Measurements from ENCODE around the gene LZTS2.

LZTS2 gene

DNA sequence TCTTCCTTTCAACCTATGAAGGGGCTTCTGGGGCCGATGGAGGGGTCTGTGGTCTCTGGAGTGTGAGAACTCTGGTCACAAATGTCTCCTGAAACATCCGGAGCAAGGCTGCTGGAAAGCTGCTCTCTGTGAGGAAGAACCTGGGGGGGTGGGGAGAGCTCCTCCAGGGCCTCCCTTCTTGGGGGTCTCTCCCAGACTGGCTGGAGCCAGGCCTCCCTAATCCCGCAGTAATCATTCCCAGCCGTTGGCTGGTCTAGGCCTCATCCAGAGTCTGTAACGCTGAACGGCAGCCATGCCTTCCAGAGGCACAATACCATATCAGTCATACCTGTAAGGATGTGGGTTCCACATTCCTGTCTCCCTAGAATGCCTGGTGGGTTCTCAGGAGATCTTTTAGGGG, 4.4 kb upstream of the LZTS2 start:
- H3K4me3 ChIP-seq (ENCODE audit: low read length), result no peak overlapping the region
- no peaks in the 10 kb centered on the region for H3K36me3 ChIP-seq (ENCODE audit: control insufficient read depth, insufficient read depth, low read length)
- H3K9me3 ChIP-seq (ENCODE audit: control insufficient read depth, low read length), result no peaks in the 10 kb centered on the region
- peaks cover 25% of the 10 kb centered on the region for H3K4me1 ChIP-seq (ENCODE audit: control insufficient read depth, insufficient read depth, low read length)
- no peak overlapping the region for H3K9ac ChIP-seq (ENCODE audit: low read length)
- no peaks in the 10 kb centered on the region for H3K27me3 ChIP-seq (ENCODE audit: control insufficient read depth, insufficient read depth, low read length)

DNA sequence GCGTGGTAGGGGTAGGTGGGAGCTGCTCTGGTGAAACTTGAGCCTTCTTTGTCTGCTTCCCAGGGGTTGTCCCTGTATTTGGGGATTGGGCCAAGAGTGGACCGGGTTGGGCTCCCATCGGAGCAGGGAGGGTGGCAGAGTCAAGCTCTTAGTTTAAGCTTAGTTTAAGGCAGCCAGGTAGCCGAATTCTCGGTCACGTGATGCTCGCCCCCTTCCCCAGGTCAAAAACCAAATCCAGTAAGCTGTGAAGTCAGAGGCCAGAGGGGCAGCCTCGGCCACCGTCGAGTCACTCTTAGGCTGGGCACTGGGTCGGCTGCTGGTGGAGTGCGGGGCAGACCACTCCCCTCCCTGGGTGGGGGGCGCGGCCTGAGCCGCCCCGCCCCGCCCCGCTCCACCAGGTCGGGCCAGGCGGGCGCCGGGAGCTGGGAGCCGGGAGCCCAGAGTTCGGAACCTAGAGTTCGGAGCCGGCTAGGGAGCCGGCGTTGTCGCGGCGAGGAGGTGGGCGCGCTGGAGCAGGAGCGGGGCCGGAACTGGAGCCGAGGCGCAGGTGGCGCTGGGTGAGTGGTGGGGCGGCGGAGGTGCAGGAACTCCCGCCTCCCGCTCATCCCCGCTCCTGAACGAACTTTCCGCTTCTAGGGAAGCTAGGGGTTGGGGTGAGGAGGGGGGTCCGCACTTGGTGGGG, 2.8 kb upstream of the LZTS2 start:
- peak overlapping the region; percentile 56 for H3K4me3 ChIP-seq (ENCODE audit: low read length)
- H3K9me3 ChIP-seq (ENCODE audit: control insufficient read depth, low read length), result no peaks in the 10 kb centered on the region
- peaks cover 37% of the 10 kb centered on the region for H3K4me1 ChIP-seq (ENCODE audit: control insufficient read depth, insufficient read depth, low read length)
- H3K9ac ChIP-seq (ENCODE audit: low read length), result peak overlapping the region; percentile 87
- no peaks in the 10 kb centered on the region for H3K36me3 ChIP-seq (ENCODE audit: control insufficient read depth, insufficient read depth, low read length)
- no peaks in the 10 kb centered on the region for H3K27me3 ChIP-seq (ENCODE audit: control insufficient read depth, insufficient read depth, low read length)

DNA sequence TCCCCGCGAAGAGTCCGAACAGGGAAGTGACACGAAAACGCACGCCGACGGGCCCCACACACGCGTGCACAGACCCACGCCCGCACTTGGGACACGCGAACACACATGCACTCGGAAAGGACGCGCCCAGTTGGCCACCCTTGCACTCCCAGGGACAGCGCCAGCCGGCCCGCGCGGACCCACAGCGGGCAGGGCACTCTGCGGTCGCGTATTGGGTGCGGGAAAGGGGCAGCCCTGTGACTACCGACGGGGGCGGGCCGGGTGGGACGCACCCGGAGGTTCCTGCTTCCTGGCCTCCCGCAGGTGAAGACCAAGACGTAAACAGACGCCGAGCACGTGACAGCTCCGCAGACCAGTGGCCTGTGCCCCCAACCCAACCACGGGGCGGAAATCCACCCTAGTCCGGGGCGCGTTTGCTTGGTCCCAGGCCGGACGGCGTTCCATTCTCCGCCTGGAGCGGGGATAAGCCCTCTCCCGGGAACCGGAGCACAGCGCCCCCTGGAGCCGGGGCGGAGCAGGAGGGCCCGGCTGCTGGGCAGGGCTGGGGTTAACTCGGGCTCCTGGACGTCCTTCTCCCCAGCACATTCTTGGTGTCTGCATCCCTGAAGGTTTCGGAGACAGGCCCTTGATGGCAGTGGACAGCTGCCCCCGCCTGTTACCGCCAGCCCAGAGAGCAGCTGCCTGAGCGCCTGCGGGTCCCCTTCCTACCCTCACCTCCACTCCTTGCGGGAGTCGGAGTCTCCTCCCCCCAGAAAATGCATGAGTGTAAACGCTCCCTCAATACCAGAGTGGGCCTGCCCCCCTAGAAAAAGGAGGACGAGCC, 2.0 kb upstream of the LZTS2 start:
- no peaks in the 10 kb centered on the region for H3K27me3 ChIP-seq (ENCODE audit: control insufficient read depth, insufficient read depth, low read length)
- peak overlapping the region; percentile 56 for H3K4me3 ChIP-seq (ENCODE audit: low read length)
- H3K36me3 ChIP-seq (ENCODE audit: control insufficient read depth, insufficient read depth, low read length), result no peaks in the 10 kb centered on the region
- peak overlapping the region; percentile 87 for H3K9ac ChIP-seq (ENCODE audit: low read length)
- no peaks in the 10 kb centered on the region for H3K9me3 ChIP-seq (ENCODE audit: control insufficient read depth, low read length)
- peaks cover 45% of the 10 kb centered on the region for H3K4me1 ChIP-seq (ENCODE audit: control insufficient read depth, insufficient read depth, low read length)

DNA sequence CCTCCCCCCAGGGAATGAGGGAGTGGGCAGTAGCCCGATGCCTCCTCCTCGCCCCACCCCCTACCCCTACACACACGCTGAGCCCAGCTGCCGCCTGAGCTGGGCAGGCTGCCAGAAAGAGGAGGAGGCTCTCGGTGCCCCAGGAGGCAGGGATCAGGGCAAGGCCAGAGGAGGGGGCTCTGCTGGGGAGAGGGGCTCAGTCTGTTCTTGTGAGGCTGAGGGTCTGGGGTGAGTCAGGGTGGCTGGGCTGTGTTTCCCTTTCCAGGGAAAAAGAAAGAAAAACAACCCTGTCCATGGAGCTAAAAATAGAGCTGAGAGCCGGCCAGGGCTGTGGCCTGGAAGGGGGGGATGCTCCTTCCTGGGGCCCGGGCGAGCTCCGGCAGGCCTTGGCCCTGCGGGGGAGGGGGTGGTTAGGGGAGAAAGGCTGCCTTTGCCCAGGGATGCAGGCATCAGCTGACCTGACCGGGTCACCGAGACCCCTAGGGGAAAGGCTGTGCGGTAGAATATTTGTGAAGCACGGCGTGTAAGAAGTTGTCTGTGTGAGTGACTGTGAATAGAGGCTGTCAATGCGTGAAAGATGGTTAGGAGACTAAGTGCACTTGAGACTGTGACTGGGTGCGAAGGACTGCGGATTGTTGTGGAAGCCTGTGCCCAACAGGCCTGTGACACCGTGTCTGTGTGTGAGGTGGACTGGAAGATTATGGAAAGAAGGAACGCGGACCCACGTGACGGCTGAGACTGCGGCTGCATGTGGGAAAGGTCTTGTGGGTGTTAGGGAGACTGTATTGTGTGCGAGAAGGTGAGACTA, 1.2 kb upstream of the LZTS2 start:
- peaks cover 45% of the 10 kb centered on the region for H3K4me1 ChIP-seq (ENCODE audit: control insufficient read depth, insufficient read depth, low read length)
- no peaks in the 10 kb centered on the region for H3K27me3 ChIP-seq (ENCODE audit: control insufficient read depth, insufficient read depth, low read length)
- peak overlapping the region; percentile 56 for H3K4me3 ChIP-seq (ENCODE audit: low read length)
- no peaks in the 10 kb centered on the region for H3K9me3 ChIP-seq (ENCODE audit: control insufficient read depth, low read length)
- no peaks in the 10 kb centered on the region for H3K36me3 ChIP-seq (ENCODE audit: control insufficient read depth, insufficient read depth, low read length)
- peak overlapping the region; percentile 87 for H3K9ac ChIP-seq (ENCODE audit: low read length)

DNA sequence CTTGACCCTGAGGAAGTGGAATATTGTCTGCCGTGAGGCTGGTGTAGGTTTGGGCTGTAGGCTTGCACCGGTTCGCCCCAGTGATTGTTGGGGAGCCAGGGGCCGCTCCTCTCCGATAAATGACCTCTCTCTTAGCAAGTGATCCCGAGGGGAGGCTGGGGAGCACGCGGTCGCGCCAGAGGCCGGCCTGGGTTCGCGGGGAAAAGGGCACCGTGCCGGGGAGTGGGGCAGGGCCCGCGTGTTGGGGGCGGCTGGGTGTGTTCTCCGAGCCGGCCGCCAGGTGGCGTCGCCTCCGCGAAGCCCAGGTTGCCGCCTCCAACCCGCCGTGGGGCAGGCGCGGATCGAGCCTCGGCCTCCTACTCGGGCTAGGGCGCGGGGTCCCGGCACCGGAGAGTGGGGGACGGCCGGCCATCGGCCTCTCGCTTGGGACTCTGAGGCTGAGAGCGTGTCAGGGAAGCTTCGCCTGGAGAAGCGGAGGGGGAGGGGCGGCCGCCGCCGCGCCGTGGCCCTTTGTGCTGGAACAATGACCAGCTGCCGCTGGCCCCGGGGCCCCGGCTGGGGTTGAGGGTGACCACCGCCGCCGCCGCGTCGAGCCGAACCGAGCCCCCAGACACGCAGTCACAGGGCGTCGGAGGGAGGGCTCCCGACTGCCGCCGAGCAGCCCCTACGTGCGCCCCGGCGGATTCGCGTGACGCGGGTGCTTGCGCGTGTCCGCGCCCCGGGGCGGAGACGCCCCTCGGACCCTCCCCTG, 442 bp upstream of the LZTS2 start:
- Histone ChIP-seq H3K4me1 (ENCODE audit: control insufficient read depth, insufficient read depth, low read length) (peaks cover 45% of the 10 kb centered on the region), H3K4me3 (ENCODE audit: low read length) (peak overlapping the region; percentile 56), H3K27me3 (ENCODE audit: control insufficient read depth, insufficient read depth, low read length) (no peaks in the 10 kb centered on the region), H3K9me3 (ENCODE audit: control insufficient read depth, low read length) (no peaks in the 10 kb centered on the region), H3K9ac (ENCODE audit: low read length) (peak overlapping the region; percentile 87), H3K36me3 (ENCODE audit: control insufficient read depth, insufficient read depth, low read length) (no peaks in the 10 kb centered on the region)

DNA sequence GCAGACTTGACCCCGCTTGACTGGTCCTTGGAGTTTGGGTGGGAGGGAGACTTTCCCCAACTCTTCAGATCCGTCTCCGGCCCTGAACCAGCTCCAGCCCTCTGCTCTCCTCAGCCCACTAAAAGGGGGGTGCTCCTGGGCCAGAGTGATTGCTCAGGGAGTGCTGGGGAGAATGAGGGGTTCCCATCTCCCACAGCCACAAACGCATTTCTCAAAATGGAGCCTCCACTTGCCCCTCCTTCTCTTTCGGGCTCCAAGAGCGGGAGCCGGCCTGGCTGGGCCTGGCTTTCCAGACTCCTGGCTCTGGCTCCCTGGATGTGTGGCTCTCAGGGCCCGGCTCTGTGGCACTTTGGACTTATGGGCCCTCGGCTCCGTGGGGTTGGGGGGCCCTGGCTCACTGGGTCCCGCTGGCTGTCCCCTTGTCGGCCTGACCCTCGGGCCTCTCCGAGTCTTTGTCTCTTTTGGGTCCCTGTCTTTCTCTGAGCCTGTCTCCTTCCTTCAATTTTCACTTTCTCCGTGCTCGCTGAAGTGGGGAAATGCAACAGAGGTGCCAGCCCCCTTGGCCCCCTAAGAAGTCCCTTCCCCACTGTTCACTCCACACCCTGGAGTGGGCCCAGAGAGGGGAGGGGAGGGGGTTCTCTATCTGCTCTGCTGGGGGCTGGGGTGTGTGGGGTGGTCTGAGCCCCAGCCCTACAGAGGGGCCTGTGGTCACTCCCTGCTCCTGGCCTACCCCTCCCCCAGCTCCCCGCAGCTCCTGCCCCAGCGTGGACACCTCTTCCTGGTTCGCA, 713 bp downstream of the LZTS2 start:
- Histone ChIP-seq H3K36me3 (ENCODE audit: control insufficient read depth, insufficient read depth, low read length) (no peaks in the 10 kb centered on the region), H3K9ac (ENCODE audit: low read length) (peak overlapping the region; percentile 90), H3K9me3 (ENCODE audit: control insufficient read depth, low read length) (no peaks in the 10 kb centered on the region), H3K4me3 (ENCODE audit: low read length) (peak overlapping the region; percentile 80), H3K27me3 (ENCODE audit: control insufficient read depth, insufficient read depth, low read length) (no peaks in the 10 kb centered on the region), H3K4me1 (ENCODE audit: control insufficient read depth, insufficient read depth, low read length) (peaks cover 45% of the 10 kb centered on the region)

DNA sequence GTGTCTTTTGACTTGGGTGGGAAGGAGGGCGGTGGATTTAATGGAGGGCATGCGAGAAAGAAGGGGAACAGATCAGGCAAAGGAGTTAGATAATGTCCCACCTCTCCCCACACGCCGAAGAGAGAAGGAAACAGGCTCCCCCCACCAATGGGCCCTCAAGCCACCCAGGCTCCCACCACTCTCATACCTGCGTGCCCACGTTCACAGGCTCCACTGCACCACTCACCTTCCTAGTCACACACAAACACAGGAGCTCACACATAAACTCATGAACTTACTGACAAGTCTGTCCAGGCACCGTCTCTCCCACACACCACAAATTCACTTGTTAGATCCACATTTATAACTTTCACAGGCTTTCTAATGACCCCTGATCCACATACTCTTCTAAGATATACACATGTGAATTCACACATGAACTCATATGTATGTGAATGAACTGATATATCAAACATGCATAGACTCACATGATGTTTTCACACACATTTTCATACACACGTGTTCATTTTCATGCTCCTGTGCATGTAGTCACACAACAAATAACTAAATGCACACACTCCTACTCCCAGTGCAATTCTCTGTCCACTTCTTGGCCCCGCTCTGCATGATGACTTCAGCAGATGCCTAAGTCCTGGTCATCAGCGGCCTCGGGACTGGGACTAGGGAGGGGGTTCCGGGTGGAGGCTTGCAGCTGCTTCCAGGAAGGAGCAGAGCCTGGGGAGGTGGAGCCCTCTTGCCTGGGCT, 1.5 kb downstream of the LZTS2 start:
- Histone ChIP-seq H3K27me3 (ENCODE audit: control insufficient read depth, insufficient read depth, low read length) (no peaks in the 10 kb centered on the region), H3K4me1 (ENCODE audit: control insufficient read depth, insufficient read depth, low read length) (peaks cover 44% of the 10 kb centered on the region), H3K36me3 (ENCODE audit: control insufficient read depth, insufficient read depth, low read length) (peaks cover 2% of the 10 kb centered on the region), H3K9ac (ENCODE audit: low read length) (peak overlapping the region; percentile 90), H3K9me3 (ENCODE audit: control insufficient read depth, low read length) (no peaks in the 10 kb centered on the region), H3K4me3 (ENCODE audit: low read length) (peak overlapping the region; percentile 80)

DNA sequence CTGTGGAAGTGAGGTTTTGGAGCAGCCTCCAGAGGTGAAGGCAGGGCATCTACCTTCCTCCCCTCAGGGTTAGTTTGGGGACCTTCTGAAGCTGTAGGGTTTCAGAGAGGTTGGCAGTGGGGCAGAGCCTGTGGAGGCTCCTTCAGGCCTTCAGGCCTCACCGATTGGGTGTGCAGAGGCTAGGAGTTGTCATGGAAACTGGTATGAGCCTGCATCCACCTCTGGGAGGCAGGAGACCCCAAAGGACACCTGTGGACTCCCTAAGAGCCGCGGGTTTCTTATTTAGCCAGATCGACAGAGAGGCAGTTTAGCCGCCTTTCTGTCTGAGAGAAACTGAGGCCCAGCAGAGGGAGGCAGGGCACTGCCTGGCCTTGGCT, 2.0 kb downstream of the LZTS2 start:
- H3K9me3 ChIP-seq (ENCODE audit: control insufficient read depth, low read length), result no peaks in the 10 kb centered on the region
- no peaks in the 10 kb centered on the region for H3K27me3 ChIP-seq (ENCODE audit: control insufficient read depth, insufficient read depth, low read length)
- H3K4me1 ChIP-seq (ENCODE audit: control insufficient read depth, insufficient read depth, low read length), result peaks cover 39% of the 10 kb centered on the region
- no peak overlapping the region for H3K4me3 ChIP-seq (ENCODE audit: low read length)
- H3K36me3 ChIP-seq (ENCODE audit: control insufficient read depth, insufficient read depth, low read length), result peaks cover 4% of the 10 kb centered on the region
- H3K9ac ChIP-seq (ENCODE audit: low read length), result peak overlapping the region; percentile 41

DNA sequence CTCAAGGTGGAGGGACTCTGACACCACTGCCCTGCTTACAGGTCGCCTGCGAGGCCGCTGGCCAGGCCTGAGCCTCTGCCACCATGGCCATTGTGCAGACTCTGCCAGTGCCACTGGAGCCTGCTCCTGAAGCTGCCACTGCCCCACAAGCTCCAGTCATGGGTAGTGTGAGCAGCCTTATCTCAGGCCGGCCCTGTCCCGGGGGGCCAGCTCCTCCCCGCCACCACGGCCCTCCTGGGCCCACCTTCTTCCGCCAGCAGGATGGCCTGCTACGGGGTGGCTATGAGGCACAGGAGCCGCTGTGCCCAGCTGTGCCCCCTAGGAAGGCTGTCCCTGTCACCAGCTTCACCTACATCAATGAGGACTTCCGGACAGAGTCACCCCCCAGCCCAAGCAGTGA, 2.8 kb downstream of the LZTS2 start:
- Histone ChIP-seq H3K27me3 (ENCODE audit: control insufficient read depth, insufficient read depth, low read length) (no peaks in the 10 kb centered on the region), H3K9me3 (ENCODE audit: control insufficient read depth, low read length) (no peaks in the 10 kb centered on the region), H3K4me3 (ENCODE audit: low read length) (no peak overlapping the region), H3K4me1 (ENCODE audit: control insufficient read depth, insufficient read depth, low read length) (peaks cover 37% of the 10 kb centered on the region), H3K36me3 (ENCODE audit: control insufficient read depth, insufficient read depth, low read length) (peaks cover 4% of the 10 kb centered on the region), H3K9ac (ENCODE audit: low read length) (peak overlapping the region; percentile 41)

DNA sequence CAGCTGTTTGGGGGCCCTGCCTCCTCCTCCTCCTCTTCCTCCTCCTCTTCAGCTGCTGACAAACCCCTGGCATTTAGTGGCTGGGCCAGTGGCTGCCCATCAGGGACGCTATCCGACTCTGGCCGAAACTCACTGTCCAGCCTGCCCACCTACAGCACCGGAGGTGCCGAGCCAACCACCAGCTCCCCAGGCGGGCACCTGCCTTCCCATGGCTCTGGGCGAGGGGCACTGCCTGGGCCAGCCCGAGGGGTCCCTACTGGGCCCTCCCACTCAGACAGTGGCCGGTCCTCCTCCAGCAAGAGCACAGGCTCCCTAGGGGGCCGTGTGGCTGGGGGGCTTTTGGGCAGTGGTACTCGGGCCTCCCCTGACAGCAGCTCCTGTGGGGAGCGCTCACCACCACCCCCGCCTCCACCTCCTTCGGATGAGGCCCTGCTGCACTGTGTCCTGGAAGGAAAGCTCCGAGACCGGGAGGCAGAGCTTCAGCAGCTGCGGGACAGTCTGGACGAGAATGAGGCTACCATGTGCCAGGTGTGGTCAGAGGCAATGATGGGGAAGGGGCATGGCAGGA, 4.1 kb downstream of the LZTS2 start:
- Histone ChIP-seq H3K4me1 (ENCODE audit: control insufficient read depth, insufficient read depth, low read length) (peaks cover 27% of the 10 kb centered on the region), H3K9me3 (ENCODE audit: control insufficient read depth, low read length) (no peaks in the 10 kb centered on the region), H3K4me3 (ENCODE audit: low read length) (no peak overlapping the region), H3K9ac (ENCODE audit: low read length) (no peak overlapping the region), H3K36me3 (ENCODE audit: control insufficient read depth, insufficient read depth, low read length) (peaks cover 4% of the 10 kb centered on the region), H3K27me3 (ENCODE audit: control insufficient read depth, insufficient read depth, low read length) (no peaks in the 10 kb centered on the region)

All from mucosa of stomach (tissue), 1 donor.